ENCODE results near the gene CPN1. TPM values are rescaled to one million over a fixed set of nuclear protein-coding genes. Genes with fewer than 3 reads are reported as not detected.

The CPN1 gene
- total and polyA plus RNA-seq, 5 donors from 2014 or later, result not detected

- no peaks in the 10 kb centered on the region for H3K36me3 ChIP-seq (ENCODE audit: control insufficient read depth, insufficient read depth, low read length)
- Mint-ChIP-seq H3K9me3 (peaks cover 0 to 2% (median 0%) of the 10 kb centered on the region in 7 donors), H3K4me3 (peak overlapping the region in 1 of 4 donors; percentile 58), H3K36me3 (peaks cover 11% of the 10 kb centered on the region), H3K27ac (no peak overlapping the region), H3K4me1 (peaks cover 0 to 6% (median 2%) of the 10 kb centered on the region in 4 donors), H3K27me3 (peaks cover 15% of the 10 kb centered on the region)
- DNase-seq (no peak), ATAC-seq (ENCODE audit: low read depth in 2 of 2) (no peak)
- H3K4me1 ChIP-seq (ENCODE audit: control insufficient read depth, insufficient read depth, low read length, poor library complexity, severe bottlenecking), result no peaks in the 10 kb centered on the region
- H3K27me3 ChIP-seq (ENCODE audit: control insufficient read depth, insufficient read depth, low read length), result no peaks in the 10 kb centered on the region
- no peak overlapping the region for H3K27ac ChIP-seq (ENCODE audit: insufficient read depth, low read length, poor library complexity, severe bottlenecking)
- no peak overlapping the region for H3K4me3 ChIP-seq (ENCODE audit: low read depth, low read length)
- no peaks in the 10 kb centered on the region for H3K9me3 ChIP-seq (ENCODE audit: control insufficient read depth in 2 of 2, low read length in 2 of 2)
Observed at GRCh38 chr10:100000109-100000644, 81.5 kb downstream of the CPN1 start.

DNA sequence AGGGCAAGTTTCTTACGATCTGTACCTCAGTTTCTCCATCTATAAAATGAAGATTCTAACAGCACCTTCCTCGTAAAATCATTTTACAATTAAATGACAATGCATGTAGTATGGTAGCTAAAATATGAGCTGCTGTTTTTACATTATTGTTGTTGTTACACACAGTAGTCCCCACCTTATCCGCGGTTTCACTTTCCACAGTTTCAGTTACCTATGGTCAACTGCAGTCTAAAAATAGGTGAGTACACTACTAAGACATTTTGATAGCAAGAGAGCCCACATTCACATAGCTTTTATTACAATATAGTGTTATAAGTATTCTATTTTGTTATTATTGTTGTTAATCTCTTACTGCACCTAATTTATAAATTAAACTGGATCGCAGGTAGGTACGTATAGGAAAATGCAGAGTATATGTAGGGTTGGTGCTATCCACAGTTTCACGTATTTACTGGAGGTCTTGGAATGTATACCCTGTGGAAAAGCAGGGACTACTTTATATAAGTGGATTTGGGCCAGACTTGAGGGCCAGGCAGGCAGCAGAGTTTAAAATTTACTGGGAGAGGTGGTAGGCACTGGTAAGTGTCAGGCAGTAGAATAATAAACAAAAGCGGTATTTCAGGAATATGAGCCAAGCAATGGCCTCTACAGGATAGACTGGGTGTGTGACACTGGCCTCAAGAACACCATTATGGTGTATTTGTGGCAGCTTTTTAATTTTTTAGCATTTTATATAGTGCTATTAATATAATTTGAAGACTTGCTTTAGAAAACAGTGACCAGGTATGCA, 82.2 kb downstream of the CPN1 start:
- DNase-seq (no peak), ATAC-seq (ENCODE audit: low read depth in 2 of 2) (no peak)
- Mint-ChIP-seq H3K9me3 (no peaks in the 10 kb centered on the region), H3K27me3 (peaks cover 15% of the 10 kb centered on the region), H3K4me3 (no peak overlapping the region), H3K4me1 (peaks cover 0 to 12% (median 5%) of the 10 kb centered on the region in 4 donors), H3K36me3 (peaks cover 11% of the 10 kb centered on the region), H3K27ac (no peak overlapping the region)
- Histone ChIP-seq H3K27ac (ENCODE audit: insufficient read depth, low read length, poor library complexity, severe bottlenecking) (no peak overlapping the region), H3K27me3 (ENCODE audit: control insufficient read depth, insufficient read depth, low read length) (no peaks in the 10 kb centered on the region), H3K4me3 (ENCODE audit: low read depth, low read length) (no peak overlapping the region), H3K4me1 (ENCODE audit: control insufficient read depth, insufficient read depth, low read length, poor library complexity, severe bottlenecking) (no peaks in the 10 kb centered on the region), H3K9me3 (ENCODE audit: control insufficient read depth in 2 of 2, low read length in 2 of 2) (no peaks in the 10 kb centered on the region), H3K36me3 (ENCODE audit: control insufficient read depth, insufficient read depth, low read length) (no peaks in the 10 kb centered on the region)

DNA sequence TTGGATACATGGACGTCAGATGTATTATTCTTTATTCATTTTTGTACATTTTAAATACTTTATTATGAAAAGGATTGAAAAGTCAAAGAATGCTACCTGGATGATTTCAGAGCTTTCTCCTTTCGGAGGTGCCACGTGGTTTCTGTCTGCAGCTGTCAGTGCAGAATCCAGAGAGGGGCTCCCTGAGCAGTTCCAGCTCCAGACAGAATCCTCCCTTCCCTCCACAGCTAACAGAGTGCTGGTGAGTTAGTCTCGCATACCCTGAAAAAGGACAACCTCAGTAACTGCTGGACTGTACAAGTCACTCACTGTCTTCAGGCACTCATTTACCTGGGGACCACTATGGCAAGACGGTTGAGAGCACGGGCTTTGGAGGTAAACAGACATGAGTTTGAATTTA, 82.8 kb downstream of the CPN1 start:
- Mint-ChIP-seq H3K9me3 (no peaks in the 10 kb centered on the region), H3K4me1 (peaks cover 6 to 18% (median 10%) of the 10 kb centered on the region in 4 donors), H3K27me3 (peaks cover 15% of the 10 kb centered on the region), H3K4me3 (no peak overlapping the region), H3K27ac (no peak overlapping the region), H3K36me3 (peaks cover 11% of the 10 kb centered on the region)
- ATAC-seq (ENCODE audit: low read depth in 2 of 2), result no peak
- Histone ChIP-seq H3K36me3 (ENCODE audit: control insufficient read depth, insufficient read depth, low read length) (no peaks in the 10 kb centered on the region), H3K4me1 (ENCODE audit: control insufficient read depth, insufficient read depth, low read length, poor library complexity, severe bottlenecking) (peaks cover under 1% of the 10 kb centered on the region), H3K4me3 (ENCODE audit: low read depth, low read length) (no peak overlapping the region), H3K27ac (ENCODE audit: insufficient read depth, low read length, poor library complexity, severe bottlenecking) (no peak overlapping the region), H3K27me3 (ENCODE audit: control insufficient read depth, insufficient read depth, low read length) (no peaks in the 10 kb centered on the region), H3K9me3 (ENCODE audit: control insufficient read depth in 2 of 2, low read length in 2 of 2) (no peaks in the 10 kb centered on the region)
- DNase-seq, result no peak

- H3K4me3 Mint-ChIP-seq, result no peak overlapping the region
- Histone ChIP-seq H3K27me3 (ENCODE audit: control insufficient read depth, insufficient read depth, low read length) (no peaks in the 10 kb centered on the region), H3K36me3 (ENCODE audit: control insufficient read depth, insufficient read depth, low read length) (no peaks in the 10 kb centered on the region), H3K4me3 (ENCODE audit: low read depth, low read length) (no peak overlapping the region), H3K27ac (ENCODE audit: insufficient read depth, low read length, poor library complexity, severe bottlenecking) (no peak overlapping the region), H3K4me1 (ENCODE audit: control insufficient read depth, insufficient read depth, low read length, poor library complexity, severe bottlenecking) (peaks cover 3% of the 10 kb centered on the region), H3K9me3 (ENCODE audit: control insufficient read depth in 2 of 2, low read length in 2 of 2) (no peaks in the 10 kb centered on the region)
- peaks cover 7% of the 10 kb centered on the region for H3K27me3 Mint-ChIP-seq
- peaks cover 6 to 27% (median 14%) of the 10 kb centered on the region in 4 donors for H3K4me1 Mint-ChIP-seq
- no peak overlapping the region for H3K27ac Mint-ChIP-seq
- H3K9me3 Mint-ChIP-seq, result no peaks in the 10 kb centered on the region
- peaks cover 11% of the 10 kb centered on the region for H3K36me3 Mint-ChIP-seq
- no peak for ATAC-seq (ENCODE audit: low read depth in 2 of 2)
- DNase-seq, result no peak
Observed at GRCh38 chr10:99996671-99997648, 84.7 kb downstream of the CPN1 start.

- H3K4me3 Mint-ChIP-seq, result no peak overlapping the region
- ATAC-seq (ENCODE audit: low read depth in 2 of 2), result no peak
- H3K27me3 Mint-ChIP-seq, result peaks cover 5% of the 10 kb centered on the region
- no peak for DNase-seq
- no peaks in the 10 kb centered on the region for H3K36me3 ChIP-seq (ENCODE audit: control insufficient read depth, insufficient read depth, low read length)
- H3K4me1 Mint-ChIP-seq, result peaks cover 6 to 27% (median 14%) of the 10 kb centered on the region in 4 donors
- peak overlapping the region in 2 of 3 donors; percentile 16 to 38 for H3K27ac Mint-ChIP-seq
- no peak overlapping the region for H3K27ac ChIP-seq (ENCODE audit: insufficient read depth, low read length, poor library complexity, severe bottlenecking)
- H3K4me1 ChIP-seq (ENCODE audit: control insufficient read depth, insufficient read depth, low read length, poor library complexity, severe bottlenecking), result peaks cover 3% of the 10 kb centered on the region
- peaks cover 11% of the 10 kb centered on the region for H3K36me3 Mint-ChIP-seq
- no peak overlapping the region for H3K4me3 ChIP-seq (ENCODE audit: low read depth, low read length)
- no peaks in the 10 kb centered on the region for H3K27me3 ChIP-seq (ENCODE audit: control insufficient read depth, insufficient read depth, low read length)
- no peaks in the 10 kb centered on the region for H3K9me3 Mint-ChIP-seq
- H3K9me3 ChIP-seq (ENCODE audit: control insufficient read depth in 2 of 2, low read length in 2 of 2), result no peaks in the 10 kb centered on the region
Observed at GRCh38 chr10:99995713-99996112, 86.0 kb downstream of the CPN1 start.

DNA sequence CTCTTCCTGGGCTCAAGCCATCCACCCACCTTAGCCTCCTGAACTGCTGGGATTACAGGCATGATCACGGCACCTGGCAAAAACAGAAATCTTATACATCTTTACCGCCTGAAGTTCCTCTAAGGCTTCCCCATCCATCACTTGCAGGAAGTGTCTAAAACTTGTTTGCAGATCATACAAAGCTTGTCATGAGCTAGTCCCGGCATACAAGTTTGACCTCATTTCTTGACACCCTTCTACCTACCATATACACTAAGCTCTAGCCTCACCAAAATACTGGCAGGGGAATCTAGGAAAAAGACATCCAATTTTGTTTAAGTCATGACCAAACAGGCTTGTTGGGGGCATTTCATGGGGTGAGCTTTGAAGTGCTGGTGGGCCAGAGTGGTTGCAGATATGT, 86.4 kb downstream of the CPN1 start:
- Mint-ChIP-seq H3K36me3 (peaks cover 11% of the 10 kb centered on the region), H3K4me1 (peaks cover 6 to 27% (median 14%) of the 10 kb centered on the region in 4 donors), H3K27me3 (peaks cover 5% of the 10 kb centered on the region), H3K9me3 (no peaks in the 10 kb centered on the region), H3K27ac (peak overlapping the region in 2 of 3 donors; percentile 16 to 38), H3K4me3 (peak overlapping the region in 1 of 4 donors; percentile 29)
- no peak for DNase-seq
- Histone ChIP-seq H3K27ac (ENCODE audit: insufficient read depth, low read length, poor library complexity, severe bottlenecking) (no peak overlapping the region), H3K4me3 (ENCODE audit: low read depth, low read length) (no peak overlapping the region), H3K27me3 (ENCODE audit: control insufficient read depth, insufficient read depth, low read length) (no peaks in the 10 kb centered on the region), H3K4me1 (ENCODE audit: control insufficient read depth, insufficient read depth, low read length, poor library complexity, severe bottlenecking) (peaks cover 3% of the 10 kb centered on the region), H3K9me3 (ENCODE audit: control insufficient read depth in 2 of 2, low read length in 2 of 2) (no peaks in the 10 kb centered on the region), H3K36me3 (ENCODE audit: control insufficient read depth, insufficient read depth, low read length) (no peaks in the 10 kb centered on the region)
- no peak for ATAC-seq (ENCODE audit: low read depth in 2 of 2)

GRCh38 chr10:99994801-99995200, 86.9 kb downstream of the CPN1 start:
- no peaks in the 10 kb centered on the region for H3K9me3 Mint-ChIP-seq
- no peak for DNase-seq
- Histone ChIP-seq H3K36me3 (ENCODE audit: control insufficient read depth, insufficient read depth, low read length) (no peaks in the 10 kb centered on the region), H3K27ac (ENCODE audit: insufficient read depth, low read length, poor library complexity, severe bottlenecking) (no peak overlapping the region), H3K4me3 (ENCODE audit: low read depth, low read length) (peak overlapping the region; percentile 35), H3K4me1 (ENCODE audit: control insufficient read depth, insufficient read depth, low read length, poor library complexity, severe bottlenecking) (peaks cover 3% of the 10 kb centered on the region), H3K27me3 (ENCODE audit: control insufficient read depth, insufficient read depth, low read length) (no peaks in the 10 kb centered on the region), H3K9me3 (ENCODE audit: control insufficient read depth in 2 of 2, low read length in 2 of 2) (no peaks in the 10 kb centered on the region)
- peaks cover 6 to 27% (median 14%) of the 10 kb centered on the region in 4 donors for H3K4me1 Mint-ChIP-seq
- H3K36me3 Mint-ChIP-seq, result peaks cover 11% of the 10 kb centered on the region
- no peak overlapping the region for H3K4me3 Mint-ChIP-seq
- no peak for ATAC-seq (ENCODE audit: low read depth in 2 of 2)
- peaks cover 5% of the 10 kb centered on the region for H3K27me3 Mint-ChIP-seq
- H3K27ac Mint-ChIP-seq, result peak overlapping the region in 1 of 3 donors; percentile 81

Measured in CD4-positive, CD25-positive, alpha-beta regulatory T cell (primary cell).